CD4-positive, CD25-positive, alpha-beta regulatory T cell (primary cell): ENCODE measurements around the gene ID1. TPM values are rescaled to one million over a fixed set of nuclear protein-coding genes. Genes with fewer than 3 reads are reported as not detected.
"Not testable (repeated sequence)": the region's sequence is repeated elsewhere in the genome, so short reads cannot be mapped to it uniquely, and the experiment has no call there.

Source experiments
- ATAC-seq, 2 donors: fragments of 150-1000 bp; cut with Tn5 transposase; one replicate each; pipeline ENCODE4 v1.10.0; 2021; ENCODE audit warnings: low read depth in 2 of 2, moderate number of reproducible peaks in 2 of 2, moderate library complexity in 1 of 2
- DNase-seq, 3 donors: peaks; one replicate each; pipeline versions ENCODE4 v3.0.0 to v3.0.0-alpha.2; 2012 to 2022; ENCODE audit warnings: mixed read lengths in 1 of 3
- H3K27ac ChIP-seq: one replicate; pipeline ENCODE4 v1.7.0; 2013; ENCODE audit warnings: mild to moderate bottlenecking, low read length; ENCODE audit not compliant: insufficient read depth, poor library complexity, severe bottlenecking
- H3K27me3 ChIP-seq: one replicate; pipeline ENCODE4 v1.7.0; 2013; ENCODE audit warnings: low read length; ENCODE audit not compliant: control insufficient read depth, insufficient read depth
- H3K36me3 ChIP-seq: one replicate; pipeline ENCODE4 v1.7.0; 2013; ENCODE audit warnings: mild to moderate bottlenecking, low read length, moderate library complexity; ENCODE audit not compliant: control insufficient read depth, insufficient read depth
- H3K4me1 ChIP-seq: 2 replicates; pipeline ENCODE4 v1.7.0; 2013; ENCODE audit warnings: mild to moderate bottlenecking, low read length; ENCODE audit not compliant: insufficient read depth, control insufficient read depth, poor library complexity, severe bottlenecking
- H3K4me3 ChIP-seq: one replicate; pipeline ENCODE4 v1.7.0; 2013; ENCODE audit warnings: low read depth, mild to moderate bottlenecking, low read length, moderate library complexity
- H3K9me3 ChIP-seq, 2 experiments: 1 replicate in 1 of 2; 2 replicates in 1 of 2; pipeline ENCODE4 v1.7.0; 2013; ENCODE audit warnings: low read length in 2 of 2, mild to moderate bottlenecking in 1 of 2, moderate library complexity in 1 of 2; ENCODE audit not compliant: control insufficient read depth in 2 of 2
- H3K27ac Mint-ChIP-seq, 3 donors: one replicate each; pipeline ENCODE4 v1.8.0; 2020 to 2022; ENCODE audit warnings: mild to moderate bottlenecking in 3 of 3, mixed read lengths in 3 of 3, moderate library complexity in 2 of 3
- H3K27me3 Mint-ChIP-seq: one replicate; pipeline ENCODE4 v1.8.0; 2022; ENCODE audit warnings: mild to moderate bottlenecking, mixed read lengths
- H3K36me3 Mint-ChIP-seq: one replicate; pipeline ENCODE4 v1.8.0; 2020; ENCODE audit warnings: mixed read lengths
- H3K4me1 Mint-ChIP-seq, 4 donors: one replicate each; pipeline ENCODE4 v1.8.0; 2020 to 2022; ENCODE audit warnings: mixed read lengths in 4 of 4, mild to moderate bottlenecking in 1 of 4
- H3K4me3 Mint-ChIP-seq, 4 donors: one replicate each; pipeline ENCODE4 v1.8.0; 2020 to 2022; ENCODE audit warnings: mild to moderate bottlenecking in 4 of 4, mixed read lengths in 4 of 4, moderate library complexity in 3 of 4
- H3K9me3 Mint-ChIP-seq, 7 donors: one replicate each; pipeline ENCODE4 v1.8.0; 2020 to 2022; ENCODE audit warnings: mixed read lengths in 7 of 7, mild to moderate bottlenecking in 3 of 7, moderate library complexity in 2 of 7
- polyA plus RNA-seq, 4 donors: library from polyadenylated mRNA; unstranded; fragments of 300-500 nt; fragmentation: Illumina TruSeq; gene quantifications; one replicate each; pipeline ENCODE4 v1.2.3, GENCODE V29; 2021
- total RNA-seq: library from RNA; stranded (reverse); gene quantifications from one replicate; pipeline ENCODE4 v1.2.3, GENCODE V29; 2022

The ID1 gene
- total and polyA plus RNA-seq, 5 donors from 2014 or later = 0.71 to 9.4 (median 1.1) TPM

DNA sequence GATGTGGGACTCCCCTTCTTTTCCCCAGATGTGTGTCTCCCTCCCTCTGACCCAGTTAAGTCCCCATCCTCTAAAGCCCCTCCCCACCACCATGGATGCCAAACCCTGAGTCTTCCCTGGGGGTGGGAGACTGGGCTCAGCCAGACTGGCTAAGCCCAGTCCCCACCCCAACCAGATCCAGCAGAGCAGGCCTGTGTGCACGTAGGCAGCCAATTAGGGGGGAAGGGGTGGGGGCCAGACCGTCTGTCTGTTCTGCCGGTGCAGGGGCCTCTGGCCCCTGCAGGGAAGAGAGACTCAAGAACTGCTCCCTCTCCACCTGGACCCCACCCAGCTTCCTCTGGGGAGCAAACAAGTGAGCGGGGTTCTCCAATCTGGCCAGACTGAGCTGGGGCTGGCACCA, 33.2 kb downstream of the ID1 start:
- no peaks in the 10 kb centered on the region for H3K27me3 ChIP-seq
- Mint-ChIP-seq H3K4me1 (peaks cover 0 to 4% (median 2%) of the 10 kb centered on the region in 4 donors), H3K4me3 (peak overlapping the region in 1 of 4 donors; percentile 80), H3K27me3 (peaks cover 10% of the 10 kb centered on the region), H3K9me3 (no peaks in the 10 kb centered on the region), H3K27ac (no peak overlapping the region), H3K36me3 (no peaks in the 10 kb centered on the region)
- ATAC-seq (no peak), DNase-seq (no peak)
- no peaks in the 10 kb centered on the region for H3K36me3 ChIP-seq
- H3K27ac ChIP-seq = no peak overlapping the region
- H3K4me1 ChIP-seq = no peaks in the 10 kb centered on the region
- H3K9me3 ChIP-seq = no peaks in the 10 kb centered on the region
- H3K4me3 ChIP-seq = no peak overlapping the region

DNA sequence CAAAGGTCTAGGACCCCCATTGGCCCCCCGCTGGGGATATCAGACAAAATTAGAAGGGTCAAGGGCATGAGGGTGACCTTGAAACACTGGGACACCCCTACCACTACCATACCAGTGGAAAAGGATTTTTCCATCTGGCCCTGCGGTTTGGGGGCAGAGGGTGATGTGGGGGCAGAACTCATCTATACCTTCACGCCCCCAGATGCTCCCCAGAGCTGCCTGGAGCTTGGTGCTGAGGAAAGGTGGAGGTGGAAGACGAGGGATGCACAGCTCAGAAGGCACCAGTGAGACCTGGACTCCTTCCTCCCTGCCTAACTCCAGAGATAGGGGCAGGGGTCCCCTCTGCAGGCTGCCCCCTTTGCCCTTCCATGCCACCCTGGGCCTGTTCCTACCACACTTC, 33.7 kb downstream of the ID1 start:
- Histone ChIP-seq H3K4me1 (no peaks in the 10 kb centered on the region), H3K36me3 (no peaks in the 10 kb centered on the region), H3K27me3 (no peaks in the 10 kb centered on the region), H3K4me3 (no peak overlapping the region), H3K9me3 (no peaks in the 10 kb centered on the region), H3K27ac (no peak overlapping the region)
- Mint-ChIP-seq H3K27ac (no peak overlapping the region), H3K36me3 (no peaks in the 10 kb centered on the region), H3K27me3 (peaks cover 10% of the 10 kb centered on the region), H3K9me3 (no peaks in the 10 kb centered on the region), H3K4me1 (peaks cover 0 to 4% (median 2%) of the 10 kb centered on the region in 4 donors), H3K4me3 (no peak overlapping the region)
- no peak for DNase-seq
- no peak for ATAC-seq

DNA sequence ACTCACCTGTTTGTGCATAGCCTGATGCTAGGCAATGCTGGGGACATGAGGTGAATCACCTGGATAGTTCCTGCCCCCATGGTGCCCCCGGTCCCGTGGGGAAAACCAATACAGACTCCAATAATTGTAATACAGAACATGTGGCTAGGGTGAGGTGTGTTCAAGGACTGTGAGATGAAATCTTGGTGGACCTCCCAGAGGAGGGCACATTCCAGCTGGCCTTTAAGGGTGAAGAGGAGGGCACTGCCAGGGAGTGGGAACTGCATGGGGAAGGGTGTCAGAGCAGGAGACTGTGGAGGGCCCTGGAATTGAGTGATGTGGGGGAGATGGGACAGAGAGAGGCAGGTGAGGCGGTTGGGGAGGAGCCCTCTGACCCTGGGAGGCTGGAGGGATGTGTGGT, 35.2 kb downstream of the ID1 start:
- DNase-seq = no peak
- peaks cover 10% of the 10 kb centered on the region for H3K27me3 Mint-ChIP-seq
- H3K9me3 Mint-ChIP-seq = no peaks in the 10 kb centered on the region
- Histone ChIP-seq H3K27ac (no peak overlapping the region), H3K27me3 (no peaks in the 10 kb centered on the region), H3K4me1 (no peaks in the 10 kb centered on the region), H3K4me3 (no peak overlapping the region), H3K9me3 (no peaks in the 10 kb centered on the region), H3K36me3 (no peaks in the 10 kb centered on the region)
- H3K36me3 Mint-ChIP-seq = no peaks in the 10 kb centered on the region
- H3K27ac Mint-ChIP-seq = no peak overlapping the region
- peaks cover 0 to 4% (median 2%) of the 10 kb centered on the region in 4 donors for H3K4me1 Mint-ChIP-seq
- no peak overlapping the region for H3K4me3 Mint-ChIP-seq
- no peak for ATAC-seq

DNA sequence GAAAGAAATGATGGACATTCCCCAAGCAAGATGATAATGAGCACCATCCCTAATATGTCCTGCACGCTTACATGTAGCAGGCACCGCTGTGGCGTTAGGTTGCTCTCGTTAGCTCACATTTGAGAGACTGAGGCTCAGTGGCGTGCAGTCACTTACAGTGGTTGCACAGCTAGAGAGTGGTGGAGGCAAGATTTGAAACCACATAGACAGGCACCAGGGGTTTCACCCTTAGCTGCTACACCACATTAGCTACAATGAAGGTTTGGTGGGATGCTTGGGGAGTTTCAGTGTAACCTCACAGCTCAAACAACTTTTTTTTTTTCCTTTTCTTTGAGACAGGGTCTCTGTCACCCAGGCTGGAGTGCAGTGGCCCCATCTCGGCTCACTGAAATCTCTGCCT, 36.3 kb downstream of the ID1 start:
- peaks cover 0 to 4% (median 2%) of the 10 kb centered on the region in 4 donors for H3K4me1 Mint-ChIP-seq
- Histone ChIP-seq H3K27ac (no peak overlapping the region), H3K4me1 (no peaks in the 10 kb centered on the region), H3K36me3 (no peaks in the 10 kb centered on the region), H3K4me3 (no peak overlapping the region), H3K9me3 (no peaks in the 10 kb centered on the region), H3K27me3 (no peaks in the 10 kb centered on the region)
- H3K9me3 Mint-ChIP-seq = no peaks in the 10 kb centered on the region
- H3K27ac Mint-ChIP-seq = no peak overlapping the region
- ATAC-seq (no peak), DNase-seq (no peak)
- no peak overlapping the region for H3K4me3 Mint-ChIP-seq
- H3K36me3 Mint-ChIP-seq = no peaks in the 10 kb centered on the region
- peaks cover 9% of the 10 kb centered on the region for H3K27me3 Mint-ChIP-seq

DNA sequence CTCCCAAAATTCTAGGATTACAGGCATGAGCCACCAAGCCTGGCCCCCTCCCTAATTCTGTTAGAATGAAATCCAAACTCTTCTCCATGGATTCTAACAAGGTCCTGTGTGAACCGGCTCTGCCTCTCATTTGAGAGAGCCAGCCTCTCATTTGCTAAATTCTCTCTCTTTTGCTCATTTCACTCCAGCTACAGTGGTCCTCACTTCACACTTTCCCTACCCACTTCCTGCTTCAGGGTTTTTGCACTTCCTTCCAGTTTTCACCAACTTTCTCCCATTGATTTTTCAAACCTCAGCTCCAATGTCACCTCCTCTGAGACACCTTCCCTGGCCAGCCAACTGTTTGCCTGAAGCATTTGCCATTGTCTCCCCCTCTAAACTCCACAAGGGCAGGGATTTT, 37.7 kb downstream of the ID1 start:
- ATAC-seq = no peak
- Mint-ChIP-seq H3K4me3 (no peak overlapping the region), H3K27me3 (peaks cover 7% of the 10 kb centered on the region), H3K4me1 (peaks cover 0 to 4% (median 2%) of the 10 kb centered on the region in 4 donors), H3K9me3 (no peaks in the 10 kb centered on the region), H3K27ac (peak overlapping the region in 1 of 3 donors; percentile 82), H3K36me3 (no peaks in the 10 kb centered on the region)
- no peaks in the 10 kb centered on the region for H3K36me3 ChIP-seq
- no peaks in the 10 kb centered on the region for H3K4me1 ChIP-seq
- H3K27ac ChIP-seq = no peak overlapping the region
- DNase-seq = no peak
- no peaks in the 10 kb centered on the region for H3K27me3 ChIP-seq
- H3K9me3 ChIP-seq = no peaks in the 10 kb centered on the region
- H3K4me3 ChIP-seq = no peak overlapping the region

DNA sequence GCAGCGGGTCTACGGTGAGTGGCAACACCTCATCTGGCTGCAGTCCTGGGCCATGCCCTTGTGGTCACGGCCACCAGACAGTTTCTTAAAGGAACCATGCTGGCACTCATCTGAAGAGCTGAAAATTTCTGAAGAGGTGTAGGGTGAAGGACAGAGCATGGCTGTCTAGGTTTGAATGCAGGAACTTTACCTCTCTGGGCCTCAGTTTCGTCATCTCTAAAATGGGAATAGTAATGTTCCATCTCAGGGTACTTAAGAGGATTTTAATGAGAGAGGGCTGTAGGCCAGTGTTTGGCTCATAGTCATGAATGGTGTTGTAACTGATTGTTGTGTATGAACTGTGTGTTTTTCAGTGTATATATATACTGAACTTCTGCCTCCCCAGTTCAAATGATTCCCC, 38.4 kb downstream of the ID1 start:
- no peaks in the 10 kb centered on the region for H3K36me3 Mint-ChIP-seq
- no peaks in the 10 kb centered on the region for H3K9me3 ChIP-seq
- ATAC-seq (no peak), DNase-seq (no peak)
- no peaks in the 10 kb centered on the region for H3K36me3 ChIP-seq
- no peak overlapping the region for H3K27ac Mint-ChIP-seq
- no peaks in the 10 kb centered on the region for H3K27me3 ChIP-seq
- H3K4me1 ChIP-seq = no peaks in the 10 kb centered on the region
- no peaks in the 10 kb centered on the region for H3K9me3 Mint-ChIP-seq
- H3K4me3 Mint-ChIP-seq = no peak overlapping the region
- peaks cover 7% of the 10 kb centered on the region for H3K27me3 Mint-ChIP-seq
- peaks cover 0 to 4% (median 2%) of the 10 kb centered on the region in 4 donors for H3K4me1 Mint-ChIP-seq
- H3K27ac ChIP-seq = no peak overlapping the region
- no peak overlapping the region for H3K4me3 ChIP-seq

DNA sequence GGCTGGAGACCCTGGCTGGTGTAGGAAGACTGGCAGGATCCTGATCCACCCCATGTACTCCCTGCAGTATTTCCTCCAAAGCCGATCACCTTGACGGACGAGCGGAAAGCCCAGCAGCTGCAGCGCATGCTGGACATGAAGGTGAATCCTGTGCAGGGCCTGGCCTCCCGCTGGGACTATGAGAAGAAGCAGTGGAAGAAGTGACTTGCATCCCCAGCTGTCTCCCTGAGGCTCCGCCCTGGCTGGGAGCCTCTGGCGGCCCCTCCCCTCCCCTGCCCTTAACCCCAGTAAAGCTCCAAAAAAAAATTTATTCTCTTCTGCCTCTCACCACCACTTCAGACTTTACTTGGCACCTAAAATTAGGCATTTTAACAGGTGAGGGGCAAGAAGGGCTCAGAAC, 39.6 kb downstream of the ID1 start:
- no peaks in the 10 kb centered on the region for H3K36me3 ChIP-seq

DNA sequence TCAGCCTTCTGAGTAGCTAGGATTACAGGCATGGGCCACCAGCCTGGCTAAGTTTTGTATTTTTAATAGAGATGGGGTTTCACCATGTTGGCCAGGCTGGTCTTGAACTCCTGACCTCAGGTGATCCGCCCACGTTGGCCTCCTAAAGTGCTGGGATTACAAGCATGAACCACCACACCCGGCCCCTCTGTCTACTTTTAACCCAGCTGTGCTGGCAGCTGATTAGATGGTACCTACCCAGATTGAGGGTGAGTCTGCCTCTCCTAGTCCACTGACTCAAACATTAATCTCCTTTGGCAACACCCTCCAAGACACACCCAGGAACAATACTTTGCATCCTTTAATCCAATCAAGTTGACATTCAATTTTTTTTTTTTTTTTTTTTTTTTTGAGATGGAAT, 43.0 kb downstream of the ID1 start:
- H3K4me3 ChIP-seq, H3K4me1 Mint-ChIP-seq, H3K27ac ChIP-seq, H3K36me3 ChIP-seq, H3K4me1 ChIP-seq, ATAC-seq, H3K9me3 ChIP-seq, H3K9me3 Mint-ChIP-seq, H3K27me3 ChIP-seq, H3K36me3 Mint-ChIP-seq, H3K4me3 Mint-ChIP-seq, H3K27ac Mint-ChIP-seq, H3K27me3 Mint-ChIP-seq, DNase-seq: not testable (repeated sequence)

More for the DNA sequence above, 39.6 kb downstream of the ID1 start:
- Mint-ChIP-seq H3K36me3 (no peaks in the 10 kb centered on the region), H3K27me3 (peaks cover 6% of the 10 kb centered on the region), H3K9me3 (no peaks in the 10 kb centered on the region), H3K4me1 (peaks cover 0 to 4% (median 2%) of the 10 kb centered on the region in 4 donors), H3K27ac (no peak overlapping the region), H3K4me3 (no peak overlapping the region)
- no peak for ATAC-seq
- Histone ChIP-seq H3K27me3 (no peaks in the 10 kb centered on the region), H3K4me3 (no peak overlapping the region), H3K27ac (no peak overlapping the region), H3K9me3 (no peaks in the 10 kb centered on the region), H3K4me1 (no peaks in the 10 kb centered on the region)
- no peak for DNase-seq
